ENCODE data around the gene ST3GAL3.

Gene ST3GAL3

GRCh38 chr1:43864111-43865045, 157.0 kb downstream of the ST3GAL3 start:
- TF ChIP-seq, protein P1, sequence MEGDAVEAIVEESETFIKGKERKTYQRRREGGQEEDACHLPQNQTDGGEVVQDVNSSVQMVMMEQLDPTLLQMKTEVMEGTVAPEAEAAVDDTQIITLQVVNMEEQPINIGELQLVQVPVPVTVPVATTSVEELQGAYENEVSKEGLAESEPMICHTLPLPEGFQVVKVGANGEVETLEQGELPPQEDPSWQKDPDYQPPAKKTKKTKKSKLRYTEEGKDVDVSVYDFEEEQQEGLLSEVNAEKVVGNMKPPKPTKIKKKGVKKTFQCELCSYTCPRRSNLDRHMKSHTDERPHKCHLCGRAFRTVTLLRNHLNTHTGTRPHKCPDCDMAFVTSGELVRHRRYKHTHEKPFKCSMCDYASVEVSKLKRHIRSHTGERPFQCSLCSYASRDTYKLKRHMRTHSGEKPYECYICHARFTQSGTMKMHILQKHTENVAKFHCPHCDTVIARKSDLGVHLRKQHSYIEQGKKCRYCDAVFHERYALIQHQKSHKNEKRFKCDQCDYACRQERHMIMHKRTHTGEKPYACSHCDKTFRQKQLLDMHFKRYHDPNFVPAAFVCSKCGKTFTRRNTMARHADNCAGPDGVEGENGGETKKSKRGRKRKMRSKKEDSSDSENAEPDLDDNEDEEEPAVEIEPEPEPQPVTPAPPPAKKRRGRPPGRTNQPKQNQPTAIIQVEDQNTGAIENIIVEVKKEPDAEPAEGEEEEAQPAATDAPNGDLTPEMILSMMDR (IDR thresholded peaks at IDR 0.05) = no peak

DNA sequence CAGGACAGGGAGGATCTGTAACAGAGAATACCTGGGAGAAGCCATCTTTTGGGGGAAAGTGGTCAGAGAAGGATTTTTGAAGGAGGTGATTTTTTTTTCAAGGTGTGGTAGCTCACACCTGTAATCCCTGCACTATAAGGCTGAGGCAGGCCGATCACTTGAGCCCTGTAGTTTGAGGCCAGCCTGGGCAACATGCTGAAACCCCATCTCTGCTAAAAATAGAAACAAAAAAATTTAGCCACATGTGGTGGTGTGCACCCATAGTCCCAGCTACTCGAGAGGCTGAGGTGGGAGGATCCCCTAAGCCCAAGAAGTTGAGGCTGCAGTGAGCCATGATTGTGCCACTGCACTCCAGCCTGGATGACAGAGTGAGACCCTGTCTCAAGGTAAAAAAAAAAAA, 158.9 kb downstream of the ST3GAL3 start:
- TF ChIP-seq, protein P1 (IDR thresholded peaks at IDR 0.05) = no peak

DNA sequence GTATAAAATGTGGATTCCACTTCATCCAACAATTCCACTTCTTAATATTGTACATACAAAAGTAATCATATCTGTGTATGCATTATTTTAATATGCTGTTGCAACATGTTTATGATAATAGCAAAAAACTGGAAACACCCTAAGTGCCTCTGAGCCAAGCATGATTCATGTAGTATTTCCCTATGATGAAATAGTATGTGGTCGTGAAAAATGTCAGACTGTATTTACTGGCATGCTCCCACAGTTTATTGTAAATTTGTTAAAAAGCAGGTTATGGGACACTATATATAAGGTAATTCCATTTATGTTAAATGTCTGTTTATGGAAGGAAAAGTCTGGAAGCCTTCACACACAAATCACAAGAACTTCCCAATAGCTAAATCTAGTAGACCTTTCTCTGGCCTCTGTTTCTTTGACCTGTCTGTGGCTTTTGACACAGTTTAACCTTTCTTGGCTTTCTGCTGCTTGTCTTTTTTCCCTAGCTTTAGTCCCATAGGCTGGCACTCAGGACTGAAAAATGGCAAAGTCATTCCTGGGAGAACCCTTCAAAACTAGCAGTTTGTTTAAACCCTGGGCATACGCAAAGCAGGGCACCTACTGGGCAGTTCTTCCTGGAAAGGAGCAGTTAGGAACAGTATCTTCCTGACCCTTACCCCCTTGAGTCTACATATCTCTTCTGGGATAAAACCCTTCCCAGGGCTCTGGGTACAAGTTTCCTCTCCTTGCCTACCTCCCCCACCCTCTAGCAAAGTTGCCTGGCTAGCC, 160.8 kb downstream of the ST3GAL3 start:
- TF ChIP-seq, protein P1 (IDR thresholded peaks at IDR 0.05) = no peak

DNA sequence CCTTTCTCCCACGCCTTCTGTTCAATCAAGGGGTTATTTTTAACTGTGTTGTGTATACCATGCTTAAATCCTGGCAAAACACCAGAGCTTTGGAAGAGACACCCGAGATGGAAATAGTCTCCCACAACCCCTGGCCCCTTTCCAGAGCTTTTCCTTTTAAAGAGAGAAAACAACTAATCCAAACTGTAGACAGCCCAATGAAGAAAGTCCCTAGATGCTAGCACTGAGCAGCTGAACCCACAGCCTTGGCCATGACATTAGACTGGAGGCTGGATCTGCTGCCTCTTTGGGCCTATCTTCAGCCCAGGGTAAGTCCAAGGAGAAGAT, 161.4 kb downstream of the ST3GAL3 start:
- TF ChIP-seq, protein P1 (IDR thresholded peaks at IDR 0.05) = no peak

GRCh38 chr1:43870306-43870705, 163.0 kb downstream of the ST3GAL3 start:
- TF ChIP-seq, protein P1 (IDR thresholded peaks at IDR 0.05) = no peak

DNA sequence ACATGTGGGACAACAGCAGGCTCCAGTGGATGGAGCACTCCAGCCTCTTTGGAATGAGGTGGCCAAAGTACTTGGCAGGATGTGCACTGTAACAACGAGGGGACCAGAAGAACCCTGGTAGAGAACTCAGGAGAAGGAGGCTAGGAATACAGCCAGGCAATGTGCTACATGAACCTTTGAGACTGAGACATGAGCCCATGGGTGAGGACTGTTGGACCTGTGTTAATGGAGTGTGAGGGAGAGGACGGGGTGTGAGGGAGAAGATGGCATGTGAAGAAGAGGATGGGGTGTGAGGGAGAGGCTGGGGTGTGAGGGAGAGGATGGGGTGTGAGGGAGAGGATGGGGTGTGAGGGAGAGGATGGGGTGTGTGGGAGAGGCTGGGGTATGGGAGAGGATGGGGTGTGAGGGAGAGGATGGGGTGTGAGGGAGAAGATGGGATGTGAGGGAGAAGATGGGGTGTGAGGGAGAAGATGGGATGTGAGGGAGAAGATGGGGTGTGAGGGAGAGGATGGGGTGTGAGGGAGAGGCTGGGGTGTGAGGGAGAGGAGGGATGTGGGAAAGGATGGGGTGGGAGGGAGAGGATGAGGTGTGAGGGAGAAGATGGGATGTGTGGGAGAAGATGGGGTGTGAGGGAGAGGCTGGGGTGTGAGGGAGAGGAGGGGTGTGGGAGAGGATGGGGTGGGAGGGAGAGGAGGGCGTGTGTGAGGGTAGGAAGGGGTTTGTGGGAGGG, 164.0 kb downstream of the ST3GAL3 start:
- TF ChIP-seq, protein P1 (IDR thresholded peaks at IDR 0.05) = no peak

DNA sequence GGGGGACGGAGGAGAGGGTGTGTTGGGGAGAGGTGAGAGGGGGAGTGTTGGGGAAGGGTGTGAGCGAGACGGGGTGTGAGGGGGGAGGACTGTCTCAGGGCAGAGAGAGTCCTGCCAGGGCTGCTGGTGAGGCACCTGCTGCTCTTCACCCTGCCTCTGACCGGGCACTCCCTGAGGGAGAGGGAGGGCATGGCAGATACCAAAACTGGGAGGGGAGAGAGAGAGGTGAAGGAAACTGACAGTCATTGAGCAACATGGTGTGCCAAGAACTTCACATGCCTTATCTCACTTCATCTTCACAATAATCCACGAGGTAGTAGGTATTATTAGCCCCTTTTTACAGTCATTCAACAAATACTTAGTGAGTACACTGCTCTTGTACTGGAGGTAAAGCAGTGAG, 164.9 kb downstream of the ST3GAL3 start:
- TF ChIP-seq, protein P1 (IDR thresholded peaks at IDR 0.05) = no peak

Data from LNCAP (cell line).